IMR-90 (cell line): Measurements from ENCODE around the gene PVALEF. TPM values are rescaled to one million over a fixed set of nuclear protein-coding genes. Genes with fewer than 3 reads are reported as not detected.

ENCODE experiments used
- ATAC-seq: fragments of 200-7000 bp; cut with Tn5 transposase; 2 replicates; pipeline ENCODE4 v1.9.1; 2020; ENCODE audit warnings: low read depth, mild to moderate bottlenecking, moderate library complexity
- BruUV-seq: library from RNA; stranded (reverse); fragments of 400-500 nt; replicated peaks from 2 replicates; lab custom pipeline; 2021; lab: Mats Ljungman, UMichigan
- CTCF ChIA-PET: fragments of 300-600 bp; formaldehyde crosslinking; extraction: SDS; loops from one replicate; lab custom pipeline; 2021; ENCODE audit warnings: antibody characterized with exemption; lab: Yijun Ruan, JAX
- POLR2A ChIA-PET: fragments of 300-600 bp; sonication (Branson Sonifier 250); formaldehyde crosslinking; loops from one replicate; lab custom pipeline; 2022; ENCODE audit warnings: antibody characterized with exemption; ENCODE audit not compliant: unreplicated experiment; lab: Charles Lee
- DNase-seq: peaks from one replicate; pipeline ENCODE4 v3.0.0; 2013
- H2AFZ ChIP-seq: replicated peaks from 2 replicates; pipeline ENCODE3; 2013; ENCODE audit warnings: low read length, mild to moderate bottlenecking; ENCODE audit not compliant: poor library complexity
- H2AK5ac ChIP-seq: 2 replicates; pipeline ENCODE4 v1.6.1; 2013; ENCODE audit warnings: low read depth, low read length, inconsistent platforms
- H2AK9ac ChIP-seq: replicated peaks from 2 replicates; pipeline ENCODE3; 2013; ENCODE audit warnings: mild to moderate bottlenecking, low read depth, low read length, moderate library complexity; ENCODE audit not compliant: poor library complexity
- H2BK120ac ChIP-seq: 2 replicates; pipeline ENCODE4 v1.6.1; 2013; ENCODE audit warnings: low read depth, low read length, inconsistent platforms
- H2BK15ac ChIP-seq: 3 replicates; pipeline ENCODE4 v1.6.1; 2013; ENCODE audit warnings: low read depth, low read length, inconsistent platforms
- H2BK20ac ChIP-seq: 2 replicates; pipeline ENCODE4 v1.6.1; 2013; ENCODE audit warnings: low read depth, mild to moderate bottlenecking, inconsistent platforms, low read length, moderate library complexity
- H2BK5ac ChIP-seq: 2 replicates; pipeline ENCODE4 v1.6.1; 2013; ENCODE audit warnings: mild to moderate bottlenecking, low read depth, low read length, inconsistent platforms; ENCODE audit not compliant: poor library complexity, severe bottlenecking
- H3K14ac ChIP-seq: replicated peaks from 2 replicates; pipeline ENCODE4 v1.6.1; 2013; ENCODE audit warnings: low read depth, low read length, inconsistent platforms
- H3K18ac ChIP-seq: 2 replicates; pipeline ENCODE4 v1.6.1; 2013; ENCODE audit warnings: low read depth, low read length, control low read depth
- H3K23ac ChIP-seq: 2 replicates; pipeline ENCODE4 v1.6.1; 2013; ENCODE audit warnings: low read depth, low read length, inconsistent platforms
- H3K27ac ChIP-seq: 2 replicates; pipeline ENCODE4 v1.5.1; 2013; ENCODE audit warnings: mild to moderate bottlenecking, control low read depth, low read length; ENCODE audit not compliant: insufficient read depth
- H3K27me3 ChIP-seq: 2 replicates; pipeline ENCODE4 v1.6.1; 2013; ENCODE audit warnings: low read length; ENCODE audit not compliant: control insufficient read depth, insufficient read depth
- H3K36me3 ChIP-seq: 2 replicates; pipeline ENCODE4 v1.6.1; 2013; ENCODE audit warnings: low read length, mixed read lengths; ENCODE audit not compliant: control insufficient read depth, insufficient read depth
- H3K4ac ChIP-seq: 2 replicates; pipeline ENCODE4 v1.6.1; 2013; ENCODE audit warnings: low read depth, low read length, inconsistent platforms
- H3K4me1 ChIP-seq: 2 replicates; pipeline ENCODE4 v1.6.1; 2013; ENCODE audit warnings: low read length, mixed read lengths; ENCODE audit not compliant: control insufficient read depth, insufficient read depth
- H3K4me2 ChIP-seq: 2 replicates; pipeline ENCODE4 v1.6.1; 2013; ENCODE audit warnings: low read depth, mild to moderate bottlenecking, control low read depth, low read length, moderate library complexity
- H3K4me3 ChIP-seq: 2 replicates; pipeline ENCODE4 v1.5.1; 2013; ENCODE audit warnings: low read depth, mild to moderate bottlenecking, control low read depth, low read length, moderate library complexity; ENCODE audit not compliant: insufficient read depth
- H3K56ac ChIP-seq: 2 replicates; pipeline ENCODE4 v1.6.1; 2013; ENCODE audit warnings: low read length, inconsistent platforms; ENCODE audit not compliant: insufficient read depth; ENCODE audit errors: extremely low read depth
- H3K79me1 ChIP-seq, 2 experiments: 2 replicates each; pipeline ENCODE4 v1.6.1; 2013; ENCODE audit warnings: low read length in 2 of 2, inconsistent platforms in 1 of 2, low read depth in 1 of 2
- H3K9ac ChIP-seq: 2 replicates; pipeline ENCODE4 v1.6.1; 2013; ENCODE audit warnings: low read depth, low read length, control low read depth
- H3K9me1 ChIP-seq: 2 replicates; pipeline ENCODE4 v1.6.1; 2013; ENCODE audit warnings: low read length, inconsistent platforms; ENCODE audit not compliant: insufficient read depth
- H3K9me3 ChIP-seq: 2 replicates; pipeline ENCODE4 v1.6.1; 2013; ENCODE audit warnings: low read length; ENCODE audit not compliant: control insufficient read depth, insufficient read depth
- H4K20me1 ChIP-seq: 2 replicates; pipeline ENCODE4 v1.6.1; 2013; ENCODE audit warnings: low read length, inconsistent platforms; ENCODE audit not compliant: insufficient read depth
- H4K5ac ChIP-seq: 2 replicates; pipeline ENCODE4 v1.6.1; 2013; ENCODE audit warnings: mild to moderate bottlenecking, low read depth, low read length, control low read depth
- H4K8ac ChIP-seq, 2 experiments: 2 replicates each; pipeline ENCODE4 v1.6.1; 2013; ENCODE audit warnings: low read depth in 2 of 2, low read length in 2 of 2, control low read depth in 1 of 2, inconsistent platforms in 1 of 2
- H4K91ac ChIP-seq: 2 replicates; pipeline ENCODE4 v1.6.1; 2013; ENCODE audit warnings: low read depth, low read length, inconsistent platforms; ENCODE audit not compliant: insufficient read depth
- BHLHE40 ChIP-seq: fragments of 150-350 bp; IDR thresholded peaks from 2 replicates; pipeline ENCODE4 v1.6.1; 2016; ENCODE audit warnings: mild to moderate bottlenecking, low read depth, low read length
- MAFK ChIP-seq: IDR thresholded peaks from 2 replicates; pipeline ENCODE4 v1.6.1; 2012; ENCODE audit warnings: low read depth, low read length, improper control_type of control experiment
- MAZ ChIP-seq: IDR thresholded peaks from 2 replicates; pipeline ENCODE4 v1.6.1; 2012; ENCODE audit warnings: low read depth, mild to moderate bottlenecking, low read length, improper control_type of control experiment, moderate library complexity, borderline replicate concordance
- MXI1 ChIP-seq: IDR thresholded peaks from 2 replicates; pipeline ENCODE4 v1.6.1; 2012; ENCODE audit warnings: low read depth, mild to moderate bottlenecking, low read length, moderate library complexity, borderline replicate concordance
- POLR2A ChIP-seq: IDR thresholded peaks from 2 replicates; pipeline ENCODE4 v1.6.1; 2012; ENCODE audit warnings: mild to moderate bottlenecking, low read depth, low read length
- RAD21 ChIP-seq: IDR thresholded peaks from 2 replicates; pipeline ENCODE4 v1.6.1; 2012; ENCODE audit warnings: low read length, improper control_type of control experiment
- RFX5 ChIP-seq: IDR thresholded peaks from 2 replicates; pipeline ENCODE4 v1.8.0; 2012; ENCODE audit warnings: low read depth, mild to moderate bottlenecking, low read length, moderate library complexity
- SMC3 ChIP-seq: fragments of 150-350 bp; IDR thresholded peaks from 2 replicates; pipeline ENCODE4 v1.6.1; 2016; ENCODE audit warnings: low read depth, mild to moderate bottlenecking, antibody characterized with exemption, low read length, moderate library complexity
- USF2 ChIP-seq: fragments of 150-350 bp; IDR thresholded peaks from 2 replicates; pipeline ENCODE4 v1.6.1; 2017; ENCODE audit warnings: mild to moderate bottlenecking, antibody characterized with exemption, low read length, low read depth
- WGBS, 2 experiments: methylation state at CpG; one replicate each; pipeline versions ENCODE4 v1.1.5 to v1.1.7; 2013; ENCODE audit warnings: missing lambda C conversion rate in 2 of 2; ENCODE audit not compliant: insufficient read length in 1 of 2; ENCODE audit errors: extremely low coverage in 2 of 2; 5-methylcytosine and 5-hydroxymethylcytosine counted together
- dilution Hi-C: fragments of 300-500 bp; cut with HindIII; formaldehyde crosslinking; loops from one replicate; pipeline ENCODE4 v1.14.3; 2018; ENCODE audit warnings: low sequenced_read_pairs; ENCODE audit not compliant: unreplicated experiment
- in situ Hi-C: fragments of 300-500 bp; cut with MboI; formaldehyde crosslinking; loops from 3 replicates; pipeline ENCODE4 v1.14.3; 2019; ENCODE audit warnings: low sequenced_read_pairs, inconsistent platforms, mixed read lengths
- intact Hi-C: fragments of 100-400 bp; cut with micrococcal nuclease; formaldehyde crosslinking; loops from 2 replicates; pipeline ENCODE4 v1.10.0; 2022
- polyA plus RNA-seq, 3 experiments: library from polyadenylated mRNA; depleted of rRNA; stranded (reverse); fragments of >200 nt; gene quantifications; 2 replicates each; pipeline ENCODE4 v1.2.3, GENCODE V29; 2012; ENCODE audit warnings: low replicate concordance in 1 of 3
- total RNA-seq: library from RNA; depleted of rRNA; stranded (reverse); fragments of >200 nt; gene quantifications from 2 replicates; pipeline ENCODE4 v1.2.3, GENCODE V29; 2012
- TF ChIP-seq, protein P1 (sequence below): fragments of 150-350 bp; IDR thresholded peaks from 2 replicates; pipeline ENCODE4 v1.6.1; 2016; ENCODE audit warnings: low read depth, mild to moderate bottlenecking, low read length, moderate library complexity, borderline replicate concordance

The PVALEF gene
- total and polyA plus RNA-seq, 2 of the 4 experiments (the other 2 are of a cell fraction), result not detected

DNA sequence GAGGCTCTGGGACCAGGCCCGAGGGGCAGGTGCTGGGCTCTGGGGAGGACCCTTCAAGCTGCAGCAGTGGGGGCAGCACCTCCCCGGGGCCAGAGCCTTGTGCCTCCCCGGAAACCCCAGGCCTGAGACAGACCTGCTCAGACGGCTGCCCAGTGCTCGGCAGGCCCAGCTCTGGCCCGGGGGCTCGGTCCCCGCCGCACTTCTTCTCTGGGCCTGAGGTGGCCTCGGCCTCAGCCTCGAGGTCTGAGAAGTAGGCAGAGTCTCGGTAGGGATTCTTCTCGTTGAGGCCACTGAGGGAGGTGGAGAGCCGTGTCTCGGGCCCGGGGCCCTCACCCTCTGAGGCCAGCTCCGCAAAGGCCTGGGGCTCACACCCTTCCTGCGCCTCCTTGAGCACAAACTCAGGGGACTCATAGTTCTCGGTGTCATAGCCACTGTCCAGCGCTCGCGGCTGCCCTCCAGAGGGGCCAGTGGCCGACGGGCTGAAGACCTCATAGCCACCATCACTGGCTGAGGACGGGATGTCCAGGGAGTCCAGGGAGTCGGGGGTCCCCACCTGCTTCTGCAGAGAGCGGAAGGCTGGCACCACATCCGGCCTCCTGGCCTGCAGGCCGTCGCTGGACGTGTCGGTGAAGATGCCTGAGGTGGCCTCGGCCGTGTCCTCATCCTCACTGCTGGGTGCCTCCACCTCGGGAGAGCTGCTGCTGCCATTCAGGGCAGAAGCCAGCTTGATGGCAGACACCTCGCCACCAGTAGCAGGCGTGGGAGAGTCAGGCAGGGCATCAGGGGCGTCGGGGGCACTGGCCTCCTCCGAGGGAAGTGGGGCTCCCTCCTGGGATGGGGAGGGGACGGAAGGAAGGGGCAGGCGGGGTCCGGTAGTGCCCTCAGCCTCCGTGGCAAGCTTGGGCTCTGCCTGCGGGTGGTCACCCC, 44.3 kb upstream of the PVALEF start:
- Histone ChIP-seq H3K4ac (no peak overlapping the region), H3K14ac (no peak overlapping the region), H2BK5ac (no peak overlapping the region), H3K27ac (no peak overlapping the region), H2AK9ac (no peak overlapping the region), H3K9me3 (no peaks in the 10 kb centered on the region), H2AK5ac (no peak overlapping the region), H4K5ac (no peak overlapping the region), H3K36me3 (no peaks in the 10 kb centered on the region), H3K79me1 (no peaks in the 10 kb centered on the region), H4K8ac (no peak overlapping the region), H2BK120ac (no peak overlapping the region), H3K4me1 (peaks cover 3% of the 10 kb centered on the region), H2BK15ac (no peak overlapping the region), H4K91ac (no peak overlapping the region), H3K23ac (no peak overlapping the region), H3K9me1 (no peaks in the 10 kb centered on the region), H3K56ac (no peak overlapping the region), H3K18ac (no peak overlapping the region), H2AFZ (no peak overlapping the region), H3K4me3 (no peak overlapping the region), H4K20me1 (no peaks in the 10 kb centered on the region), H3K4me2 (no peak overlapping the region), H3K9ac (no peak overlapping the region), H3K27me3 (peaks cover 31% of the 10 kb centered on the region), H2BK20ac (no peak overlapping the region)
- POLR2A ChIA-PET, result no interaction called here
- WGBS, 2 experiments, result 77% methylated on average over 23 of the region's 45 CpGs; no CpG with 5 or more reads in 1 of the 2 experiments
- in situ Hi-C loops, result no loop called here
- no peak for DNase-seq
- ATAC-seq, result no peak
- dilution Hi-C loops, result no loop called here
- TF ChIP-seq RAD21 (no peak), MAFK (no peak), USF2 (no peak), SMC3 (no peak), POLR2A (no peak), RFX5 (no peak), MXI1 (no peak), MAZ (no peak), BHLHE40 (no peak)
- TF ChIP-seq, protein P1, sequence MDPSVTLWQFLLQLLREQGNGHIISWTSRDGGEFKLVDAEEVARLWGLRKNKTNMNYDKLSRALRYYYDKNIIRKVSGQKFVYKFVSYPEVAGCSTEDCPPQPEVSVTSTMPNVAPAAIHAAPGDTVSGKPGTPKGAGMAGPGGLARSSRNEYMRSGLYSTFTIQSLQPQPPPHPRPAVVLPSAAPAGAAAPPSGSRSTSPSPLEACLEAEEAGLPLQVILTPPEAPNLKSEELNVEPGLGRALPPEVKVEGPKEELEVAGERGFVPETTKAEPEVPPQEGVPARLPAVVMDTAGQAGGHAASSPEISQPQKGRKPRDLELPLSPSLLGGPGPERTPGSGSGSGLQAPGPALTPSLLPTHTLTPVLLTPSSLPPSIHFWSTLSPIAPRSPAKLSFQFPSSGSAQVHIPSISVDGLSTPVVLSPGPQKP, result no peak
- intact Hi-C loops, result no loop called here
- no TSS peak for BruUV-seq
- CTCF ChIA-PET, result no interaction called here
